Stomach (tissue), 4 donors: ENCODE data around the gene GIMAP1.

Experiments used
- POLR2A ChIP-seq, 4 donors: fragments of 450-650 bp; IDR thresholded peaks; one replicate each; pipeline ENCODE4 v1.6.1; 2016; ENCODE audit warnings: antibody characterized with exemption in 4 of 4, control low read depth in 2 of 4, mild to moderate bottlenecking in 1 of 4, moderate library complexity in 1 of 4
- POLR2AphosphoS5 ChIP-seq, 3 donors: sonication (generic); formaldehyde crosslinking; IDR thresholded peaks; one replicate each; pipeline ENCODE4 v1.6.1; 2016; ENCODE audit warnings: antibody characterized with exemption in 3 of 3
- TF ChIP-seq, protein P1 (sequence below), 7 experiments: fragments of 450-650 bp in 4 of 7; fragments of 200-600 bp in 3 of 7; sonication (generic) in 3 of 7; IDR thresholded peaks; one replicate each; pipeline ENCODE4 v1.5.1; 2016 to 2019; ENCODE audit warnings: antibody characterized with exemption in 7 of 7, control low read depth in 2 of 7, mild to moderate bottlenecking in 1 of 7

DNA sequence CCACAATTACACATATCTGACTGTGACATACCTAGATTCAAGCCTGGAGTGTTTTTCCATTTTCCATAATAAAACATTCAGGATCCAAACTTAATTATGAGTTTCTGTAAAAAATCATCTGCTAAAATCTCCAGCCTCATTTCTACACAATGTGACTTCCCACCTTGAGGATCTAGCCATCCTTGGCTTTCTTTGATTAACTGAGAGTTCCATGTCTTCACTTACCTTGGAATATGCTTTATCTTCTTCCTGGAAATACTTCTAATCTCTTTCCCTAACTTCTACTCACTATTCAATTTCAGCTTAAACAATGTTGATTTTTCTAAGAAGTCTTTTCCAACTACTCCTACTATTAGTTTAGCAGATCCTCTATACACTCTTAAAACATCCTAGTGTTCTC lies 47.4 kb upstream of the GIMAP1 start:
- TF ChIP-seq POLR2A (IDR thresholded peaks at IDR 0.05) (no peak), POLR2AphosphoS5 (IDR thresholded peaks at IDR 0.05) (no peak)
- TF ChIP-seq, protein P1, sequence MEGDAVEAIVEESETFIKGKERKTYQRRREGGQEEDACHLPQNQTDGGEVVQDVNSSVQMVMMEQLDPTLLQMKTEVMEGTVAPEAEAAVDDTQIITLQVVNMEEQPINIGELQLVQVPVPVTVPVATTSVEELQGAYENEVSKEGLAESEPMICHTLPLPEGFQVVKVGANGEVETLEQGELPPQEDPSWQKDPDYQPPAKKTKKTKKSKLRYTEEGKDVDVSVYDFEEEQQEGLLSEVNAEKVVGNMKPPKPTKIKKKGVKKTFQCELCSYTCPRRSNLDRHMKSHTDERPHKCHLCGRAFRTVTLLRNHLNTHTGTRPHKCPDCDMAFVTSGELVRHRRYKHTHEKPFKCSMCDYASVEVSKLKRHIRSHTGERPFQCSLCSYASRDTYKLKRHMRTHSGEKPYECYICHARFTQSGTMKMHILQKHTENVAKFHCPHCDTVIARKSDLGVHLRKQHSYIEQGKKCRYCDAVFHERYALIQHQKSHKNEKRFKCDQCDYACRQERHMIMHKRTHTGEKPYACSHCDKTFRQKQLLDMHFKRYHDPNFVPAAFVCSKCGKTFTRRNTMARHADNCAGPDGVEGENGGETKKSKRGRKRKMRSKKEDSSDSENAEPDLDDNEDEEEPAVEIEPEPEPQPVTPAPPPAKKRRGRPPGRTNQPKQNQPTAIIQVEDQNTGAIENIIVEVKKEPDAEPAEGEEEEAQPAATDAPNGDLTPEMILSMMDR (IDR thresholded peaks at IDR 0.05): no peak
